ENCODE measurements around the gene CRABP1. TPM values are rescaled to one million over a fixed set of nuclear protein-coding genes. Genes with fewer than 3 reads are reported as not detected.

The CRABP1 gene
- total RNA-seq, 1 experiment from 2014 or later: 0.47 TPM

DNA sequence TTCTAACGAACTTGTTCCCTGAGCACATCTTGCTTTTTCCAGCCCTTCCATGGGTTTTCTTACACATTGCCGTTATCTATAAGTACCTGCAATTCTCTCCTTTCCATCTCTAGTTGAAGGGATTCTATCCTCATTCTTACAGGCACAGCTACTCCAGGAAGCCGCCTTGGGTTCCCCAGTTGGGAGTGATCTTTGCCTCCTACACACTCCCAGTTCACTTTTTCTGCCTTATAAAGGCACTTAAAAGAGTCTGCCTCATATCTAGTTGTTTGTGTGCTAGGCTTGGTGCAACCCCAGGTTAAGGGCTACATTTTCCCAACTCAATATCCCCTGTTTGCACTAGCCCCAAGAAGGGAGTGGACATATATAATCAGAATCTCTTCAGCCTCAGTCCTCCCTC is 53.9 kb downstream of the CRABP1 start:
- ChIA-PET CTCF (no interaction called here), RAD21 (ENCODE audit: low non-redundant PET in 1 of 2, low total read pairs in 2 of 2, uncharacterized antibody in 2 of 2, unreplicated experiment in 2 of 2) (no interaction called here), POLR2A (interaction anchor here (1.4 kb wide), 1 partner anchor 10 kb away, joined by 3 read pairs; no protein-coding TSS in a partner anchor)
- no peak overlapping the region for H3K9ac ChIP-seq (ENCODE audit: low read length)
- intact Hi-C loops (cut with micrococcal nuclease): no loop called here
- no peaks in the 10 kb centered on the region for H3K79me2 ChIP-seq (ENCODE audit: insufficient read depth, low read length)
- H3K9me2 ChIP-seq (ENCODE audit: insufficient read depth): no peaks in the 10 kb centered on the region
- no peak overlapping the region for H3K4me2 ChIP-seq (ENCODE audit: low read length)
- H3K36me3 ChIP-seq (ENCODE audit: control insufficient read depth in 1 of 2, insufficient read depth in 2 of 2, low read length in 2 of 2): no peaks in the 10 kb centered on the region
- H4K20me1 ChIP-seq (ENCODE audit: insufficient read depth): no peaks in the 10 kb centered on the region
- BruUV-seq (replicated peaks): no TSS peak
- no peak overlapping the region for H3K27ac ChIP-seq (ENCODE audit: low read depth, low read length)
- no peaks in the 10 kb centered on the region for H3K4me1 ChIP-seq (ENCODE audit: control insufficient read depth in 1 of 2, insufficient read depth in 2 of 2, low read length in 2 of 2)
- ATAC-seq (no peak), DNase-seq (ENCODE audit: low read depth, low spot score) (no peak)
- TF ChIP-seq, protein P1, sequence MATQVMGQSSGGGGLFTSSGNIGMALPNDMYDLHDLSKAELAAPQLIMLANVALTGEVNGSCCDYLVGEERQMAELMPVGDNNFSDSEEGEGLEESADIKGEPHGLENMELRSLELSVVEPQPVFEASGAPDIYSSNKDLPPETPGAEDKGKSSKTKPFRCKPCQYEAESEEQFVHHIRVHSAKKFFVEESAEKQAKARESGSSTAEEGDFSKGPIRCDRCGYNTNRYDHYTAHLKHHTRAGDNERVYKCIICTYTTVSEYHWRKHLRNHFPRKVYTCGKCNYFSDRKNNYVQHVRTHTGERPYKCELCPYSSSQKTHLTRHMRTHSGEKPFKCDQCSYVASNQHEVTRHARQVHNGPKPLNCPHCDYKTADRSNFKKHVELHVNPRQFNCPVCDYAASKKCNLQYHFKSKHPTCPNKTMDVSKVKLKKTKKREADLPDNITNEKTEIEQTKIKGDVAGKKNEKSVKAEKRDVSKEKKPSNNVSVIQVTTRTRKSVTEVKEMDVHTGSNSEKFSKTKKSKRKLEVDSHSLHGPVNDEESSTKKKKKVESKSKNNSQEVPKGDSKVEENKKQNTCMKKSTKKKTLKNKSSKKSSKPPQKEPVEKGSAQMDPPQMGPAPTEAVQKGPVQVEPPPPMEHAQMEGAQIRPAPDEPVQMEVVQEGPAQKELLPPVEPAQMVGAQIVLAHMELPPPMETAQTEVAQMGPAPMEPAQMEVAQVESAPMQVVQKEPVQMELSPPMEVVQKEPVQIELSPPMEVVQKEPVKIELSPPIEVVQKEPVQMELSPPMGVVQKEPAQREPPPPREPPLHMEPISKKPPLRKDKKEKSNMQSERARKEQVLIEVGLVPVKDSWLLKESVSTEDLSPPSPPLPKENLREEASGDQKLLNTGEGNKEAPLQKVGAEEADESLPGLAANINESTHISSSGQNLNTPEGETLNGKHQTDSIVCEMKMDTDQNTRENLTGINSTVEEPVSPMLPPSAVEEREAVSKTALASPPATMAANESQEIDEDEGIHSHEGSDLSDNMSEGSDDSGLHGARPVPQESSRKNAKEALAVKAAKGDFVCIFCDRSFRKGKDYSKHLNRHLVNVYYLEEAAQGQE (IDR thresholded peaks at IDR 0.05; ENCODE audit: low read depth): no peak
- TF ChIP-seq EZH2phosphoT487 (IDR thresholded peaks at IDR 0.05; ENCODE audit: borderline replicate concordance) (no peak), ZNF274 (IDR thresholded peaks at IDR 0.05; ENCODE audit: low read depth, low read length) (no peak), CBX3 (IDR thresholded peaks at IDR 0.05; ENCODE audit: low read depth) (no peak), CEBPB (IDR thresholded peaks at IDR 0.05; ENCODE audit: low read depth) (no peak), SIN3A (IDR thresholded peaks at IDR 0.05; ENCODE audit: low read depth) (no peak), POLR2AphosphoS5 (IDR thresholded peaks at IDR 0.05; ENCODE audit: low read depth, low read length) (no peak), POLR2A (IDR thresholded peaks at IDR 0.05; ENCODE audit: borderline replicate concordance, extremely low read depth, insufficient read depth, insufficient read length) (no peak), JUND (IDR thresholded peaks at IDR 0.05) (no peak), TCF7L2 (IDR thresholded peaks at IDR 0.05; ENCODE audit: borderline replicate concordance, extremely low read depth, insufficient read depth, insufficient read length) (no peak)
- TF ChIP-seq, protein P2, sequence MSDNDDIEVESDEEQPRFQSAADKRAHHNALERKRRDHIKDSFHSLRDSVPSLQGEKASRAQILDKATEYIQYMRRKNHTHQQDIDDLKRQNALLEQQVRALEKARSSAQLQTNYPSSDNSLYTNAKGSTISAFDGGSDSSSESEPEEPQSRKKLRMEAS (IDR thresholded peaks at IDR 0.05): no peak
- no peaks in the 10 kb centered on the region for H3K9me3 ChIP-seq (ENCODE audit: control insufficient read depth in 1 of 2, insufficient read depth in 1 of 2, low read depth in 1 of 2, low read length in 2 of 2)
- no peak overlapping the region for H3K4me3 ChIP-seq (replicated peaks in 1 of 2; ENCODE audit: low read depth in 1 of 2, low read length in 2 of 2)
- H3K27me3 ChIP-seq (ENCODE audit: insufficient read depth, low read length): no peaks in the 10 kb centered on the region
- no peak overlapping the region for H2AFZ ChIP-seq (ENCODE audit: low read depth, low read length, poor library complexity, severe bottlenecking)

Measured in HCT116 (cell line).